ENCODE results near the gene GATA6.

DNA sequence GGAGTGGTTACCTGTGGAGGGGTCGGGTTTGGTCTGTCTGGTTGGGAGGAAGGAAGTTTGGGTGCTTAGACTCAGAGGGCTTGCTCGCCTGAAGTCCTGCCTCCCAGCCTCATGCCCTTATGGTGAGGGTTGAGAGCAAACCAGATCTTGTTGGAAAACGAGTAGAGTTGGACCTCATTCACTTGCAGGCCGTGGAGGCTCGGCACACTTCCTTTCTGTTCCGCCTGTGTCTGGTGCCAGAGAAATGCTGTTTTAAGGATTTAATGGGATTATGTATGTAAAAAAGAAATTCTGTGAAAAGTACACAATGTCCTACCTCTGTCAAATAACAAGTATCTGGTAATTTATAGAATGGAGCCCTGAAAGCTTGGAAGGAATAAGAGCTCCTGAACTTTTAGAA, 29.6 kb downstream of the GATA6 start:
- no peak for TF ChIP-seq POLR2A (IDR thresholded peaks at IDR 0.05)
- TF ChIP-seq, protein P1, sequence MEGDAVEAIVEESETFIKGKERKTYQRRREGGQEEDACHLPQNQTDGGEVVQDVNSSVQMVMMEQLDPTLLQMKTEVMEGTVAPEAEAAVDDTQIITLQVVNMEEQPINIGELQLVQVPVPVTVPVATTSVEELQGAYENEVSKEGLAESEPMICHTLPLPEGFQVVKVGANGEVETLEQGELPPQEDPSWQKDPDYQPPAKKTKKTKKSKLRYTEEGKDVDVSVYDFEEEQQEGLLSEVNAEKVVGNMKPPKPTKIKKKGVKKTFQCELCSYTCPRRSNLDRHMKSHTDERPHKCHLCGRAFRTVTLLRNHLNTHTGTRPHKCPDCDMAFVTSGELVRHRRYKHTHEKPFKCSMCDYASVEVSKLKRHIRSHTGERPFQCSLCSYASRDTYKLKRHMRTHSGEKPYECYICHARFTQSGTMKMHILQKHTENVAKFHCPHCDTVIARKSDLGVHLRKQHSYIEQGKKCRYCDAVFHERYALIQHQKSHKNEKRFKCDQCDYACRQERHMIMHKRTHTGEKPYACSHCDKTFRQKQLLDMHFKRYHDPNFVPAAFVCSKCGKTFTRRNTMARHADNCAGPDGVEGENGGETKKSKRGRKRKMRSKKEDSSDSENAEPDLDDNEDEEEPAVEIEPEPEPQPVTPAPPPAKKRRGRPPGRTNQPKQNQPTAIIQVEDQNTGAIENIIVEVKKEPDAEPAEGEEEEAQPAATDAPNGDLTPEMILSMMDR (IDR thresholded peaks at IDR 0.05) = no peak
